ENCODE results near the gene DHX38.
A peak's percentile ranks its signal among the peaks of the same experiment; 100 is the strongest.

The DHX38 gene

DNA sequence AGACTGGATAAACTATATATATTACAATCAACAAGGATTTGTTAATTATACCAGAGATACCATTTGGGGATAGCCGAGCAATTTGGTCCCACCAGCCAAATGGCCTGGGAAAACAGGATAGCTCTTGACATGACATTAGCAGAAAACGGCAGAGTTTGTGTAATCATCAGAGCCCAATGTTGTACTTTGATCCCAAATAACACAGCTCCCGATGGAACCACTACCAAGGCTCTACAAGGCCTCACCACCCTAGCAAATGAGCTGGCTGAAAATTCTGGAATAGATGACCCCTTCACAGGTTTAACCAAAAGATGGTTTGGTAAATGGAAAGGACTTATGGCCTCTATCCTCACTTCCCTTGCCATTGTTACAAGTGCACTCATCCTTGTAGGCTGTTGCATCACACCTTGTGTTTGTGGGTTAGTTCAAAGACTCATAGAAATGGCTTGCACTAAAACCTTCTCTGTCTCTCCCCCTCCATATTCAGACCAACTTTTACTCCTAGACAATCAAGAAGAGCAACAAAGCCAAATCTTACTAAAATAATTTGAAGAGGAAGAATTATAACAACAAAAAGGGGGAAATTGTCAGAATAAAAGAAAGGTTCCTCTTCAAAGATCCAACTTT lies 9.8 kb upstream of the DHX38 start:
- no peak for DNase-seq (ENCODE audit: low spot score)

DNA sequence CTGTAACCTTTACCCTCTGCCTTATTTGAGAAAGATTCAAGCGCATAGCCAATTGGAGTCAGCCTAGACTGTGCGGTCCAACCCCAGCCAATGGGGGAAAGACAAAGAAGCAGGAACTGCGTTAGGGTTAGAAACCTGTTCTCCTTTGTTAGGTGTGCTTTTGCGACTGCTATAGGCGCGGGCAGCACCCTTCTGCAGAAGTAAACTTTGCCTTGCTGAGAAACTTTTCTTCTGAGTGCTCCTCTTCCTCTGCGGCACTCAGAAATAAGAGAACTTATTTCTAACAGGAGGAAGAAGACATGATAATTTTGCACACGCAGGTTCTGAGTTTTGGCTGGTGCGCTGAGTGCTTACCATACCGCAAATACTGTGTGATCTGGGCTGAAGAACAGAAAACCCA lies 9.2 kb upstream of the DHX38 start:
- DNase-seq (ENCODE audit: low spot score) = no peak

DNA sequence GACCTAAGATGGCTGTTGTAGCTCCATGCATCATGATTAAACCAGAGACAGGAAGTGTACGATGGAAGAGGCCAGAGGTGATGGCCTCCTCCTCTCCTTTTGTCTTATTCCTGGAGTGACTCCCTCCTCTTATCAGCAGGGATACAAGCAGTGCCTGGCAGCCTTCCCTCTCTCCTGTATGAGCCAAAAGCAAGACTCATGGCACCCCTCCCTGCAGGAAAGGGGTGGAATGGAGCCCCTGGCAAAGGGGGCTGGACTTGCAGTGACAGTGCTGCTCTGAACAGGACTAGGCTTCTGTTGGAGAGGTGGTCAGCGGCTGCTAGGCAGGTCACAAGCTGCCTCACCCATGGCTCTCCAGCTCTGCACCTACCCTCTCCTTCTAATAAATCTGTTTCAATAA lies 8.6 kb upstream of the DHX38 start:
- no peak for DNase-seq (ENCODE audit: low spot score)

DNA sequence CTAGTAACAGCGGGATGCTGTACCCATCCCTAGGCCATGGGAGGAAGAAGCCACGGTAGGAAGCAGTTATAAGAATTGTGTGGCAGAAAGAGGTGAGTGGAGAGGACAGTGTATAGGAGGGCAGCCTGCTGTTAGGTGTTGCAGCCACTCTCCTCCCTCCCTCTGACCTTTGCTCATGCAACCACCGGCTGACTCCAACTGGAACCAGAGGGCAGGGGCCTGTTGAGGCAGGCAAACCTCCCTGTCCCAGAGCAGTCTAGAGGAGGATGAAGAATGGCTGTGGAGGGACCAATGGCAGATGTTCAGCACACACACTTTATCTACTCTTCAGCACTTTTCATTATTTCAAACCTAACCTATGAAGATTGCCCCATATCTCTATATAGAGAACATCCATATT lies 2.4 kb upstream of the DHX38 start:
- no peak for DNase-seq (ENCODE audit: low spot score)

DNA sequence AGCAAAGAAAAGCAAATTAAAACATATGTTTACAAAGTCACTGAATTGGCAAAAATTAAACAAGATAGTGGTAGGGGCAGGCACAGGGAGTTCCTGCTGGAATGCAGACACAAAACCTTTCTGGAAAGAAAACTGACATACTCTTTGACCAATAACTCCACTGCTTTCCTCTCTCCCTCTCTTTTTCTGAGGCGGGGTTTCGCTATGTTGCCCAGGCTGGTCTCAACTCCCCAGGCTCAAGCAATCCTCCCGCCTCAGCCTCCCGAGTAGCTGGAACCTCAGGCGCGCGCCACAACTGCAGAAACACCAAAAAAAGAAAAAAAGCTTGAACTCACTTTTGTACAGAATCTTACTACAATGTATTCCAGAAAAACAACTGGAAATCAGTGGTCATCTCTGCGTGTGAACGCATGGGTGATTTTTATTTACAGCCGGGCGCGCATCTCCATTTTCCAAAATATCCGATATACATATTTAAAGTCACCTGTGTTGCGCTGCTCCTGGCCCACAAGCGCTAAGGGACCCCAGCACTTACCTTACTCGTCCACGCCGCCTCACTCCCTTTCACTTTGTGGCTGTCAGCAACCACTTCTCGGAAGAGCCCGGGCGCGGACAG lies 707 bp upstream of the DHX38 start:
- DNase-seq (ENCODE audit: low spot score) = peak; percentile 51

DNA sequence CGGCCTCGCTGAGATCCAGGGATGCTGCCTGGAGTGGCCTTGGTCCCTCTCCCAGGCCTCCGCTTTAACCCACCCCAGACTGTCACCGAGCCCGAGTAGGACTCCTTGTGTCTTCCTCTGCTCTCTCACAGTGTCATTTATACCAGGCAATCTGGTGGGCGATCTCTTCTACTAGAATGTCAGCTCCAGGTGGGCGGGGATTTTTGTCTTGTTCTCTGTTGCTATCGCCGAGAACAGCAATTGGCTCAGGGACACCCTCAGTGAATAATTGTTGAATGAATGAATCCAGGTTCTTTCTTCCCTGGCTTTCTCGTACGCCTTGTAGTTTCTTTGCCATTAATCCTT lies 591 bp downstream of the DHX38 start:
- DNase-seq (ENCODE audit: low spot score) = no peak

DNA sequence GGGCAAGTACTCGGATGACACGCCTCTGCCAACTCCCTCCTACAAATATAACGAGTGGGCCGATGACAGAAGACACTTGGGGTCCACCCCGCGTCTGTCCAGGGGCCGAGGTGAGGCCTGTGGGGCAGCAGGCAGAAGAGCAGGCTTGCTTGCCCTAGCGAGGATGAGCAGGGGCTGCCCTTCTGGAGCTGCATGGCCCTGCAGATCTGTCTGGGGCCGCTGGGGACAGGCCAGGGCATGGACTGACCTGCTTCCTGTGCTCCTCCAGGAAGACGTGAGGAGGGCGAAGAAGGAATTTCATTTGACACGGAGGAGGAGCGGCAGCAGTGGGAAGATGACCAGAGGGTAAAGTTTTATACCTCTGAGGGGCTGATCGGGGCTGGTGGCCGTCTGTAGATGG lies 5.3 kb downstream of the DHX38 start:
- DNase-seq (ENCODE audit: low spot score) = no peak

DNA sequence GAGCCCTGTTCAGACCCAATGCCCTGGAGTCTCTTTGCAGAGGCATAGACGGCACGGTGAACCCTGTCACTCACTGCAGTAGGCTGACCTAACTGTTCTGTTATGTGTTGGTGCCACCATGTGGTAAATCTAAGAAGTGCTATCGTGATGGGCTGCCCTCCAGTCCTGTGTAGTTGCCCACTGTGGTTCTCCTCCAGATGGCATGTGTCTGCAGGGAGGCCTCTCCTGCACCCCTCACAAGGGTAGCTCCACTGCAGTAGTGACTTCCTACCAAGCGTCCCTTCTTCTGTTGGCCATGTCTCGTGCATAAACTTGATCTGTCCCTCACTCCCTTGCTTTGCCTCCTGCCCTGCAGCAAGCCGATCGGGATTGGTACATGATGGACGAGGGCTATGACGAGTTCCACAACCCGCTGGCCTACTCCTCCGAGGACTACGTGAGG lies 5.8 kb downstream of the DHX38 start:
- DNase-seq (ENCODE audit: low spot score) = peak; percentile 59

DNA sequence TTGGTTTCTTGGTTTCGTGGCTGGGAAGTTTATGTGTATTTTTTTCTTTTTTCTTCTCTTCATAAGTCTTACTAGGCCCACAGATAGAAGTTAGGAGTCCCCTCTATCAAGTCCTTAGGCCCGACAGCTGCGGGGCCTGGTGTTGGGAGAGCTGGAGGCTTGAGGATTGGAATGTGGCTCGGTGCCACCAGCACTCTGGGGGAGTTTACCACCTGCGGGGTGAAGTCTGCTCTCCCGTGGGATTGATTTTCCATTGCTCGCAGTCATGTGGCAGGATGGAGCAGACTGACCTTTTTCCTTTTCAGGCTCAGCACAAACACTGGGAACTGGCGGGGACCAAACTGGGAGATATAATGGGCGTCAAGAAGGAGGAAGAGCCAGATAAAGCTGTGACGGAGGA lies 7.5 kb downstream of the DHX38 start:
- DNase-seq (ENCODE audit: low spot score) = no peak

DNA sequence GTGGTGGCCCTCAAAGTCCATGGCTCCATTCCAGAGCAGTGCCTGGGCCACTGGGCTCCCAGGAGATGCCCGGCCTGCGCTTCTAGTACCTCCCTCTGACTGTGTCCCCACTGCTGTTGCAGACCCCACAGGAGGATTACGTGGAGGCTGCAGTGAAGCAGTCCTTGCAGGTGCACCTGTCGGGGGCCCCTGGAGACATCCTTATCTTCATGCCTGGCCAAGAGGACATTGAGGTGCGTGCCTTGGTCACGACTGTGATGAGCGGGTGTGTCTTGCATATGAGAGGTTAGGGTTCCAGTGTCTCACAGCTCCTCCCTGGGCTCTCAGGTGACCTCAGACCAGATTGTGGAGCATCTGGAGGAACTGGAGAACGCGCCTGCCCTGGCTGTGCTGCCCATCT lies 11.3 kb downstream of the DHX38 start:
- no peak for DNase-seq (ENCODE audit: low spot score)

DNA sequence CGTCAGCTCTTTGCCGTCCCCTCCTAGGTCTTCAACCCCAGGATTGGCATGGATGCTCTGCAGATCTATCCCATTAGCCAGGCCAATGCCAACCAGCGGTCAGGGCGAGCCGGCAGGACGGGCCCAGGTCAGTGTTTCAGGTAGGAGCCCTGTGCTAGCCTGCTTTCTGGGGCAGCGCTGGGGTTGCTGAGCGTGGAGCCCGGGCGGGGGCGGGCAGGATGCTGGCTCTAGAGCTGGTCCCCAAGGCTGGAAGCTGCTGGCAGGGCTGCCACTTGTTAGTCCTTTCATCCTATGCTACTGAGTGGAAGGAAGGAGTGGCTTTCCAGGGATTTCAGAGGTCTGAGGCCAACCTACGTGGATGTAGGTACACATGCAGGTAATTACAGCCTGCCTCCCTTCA lies 12.3 kb downstream of the DHX38 start:
- DNase-seq (ENCODE audit: low spot score) = no peak

DNA sequence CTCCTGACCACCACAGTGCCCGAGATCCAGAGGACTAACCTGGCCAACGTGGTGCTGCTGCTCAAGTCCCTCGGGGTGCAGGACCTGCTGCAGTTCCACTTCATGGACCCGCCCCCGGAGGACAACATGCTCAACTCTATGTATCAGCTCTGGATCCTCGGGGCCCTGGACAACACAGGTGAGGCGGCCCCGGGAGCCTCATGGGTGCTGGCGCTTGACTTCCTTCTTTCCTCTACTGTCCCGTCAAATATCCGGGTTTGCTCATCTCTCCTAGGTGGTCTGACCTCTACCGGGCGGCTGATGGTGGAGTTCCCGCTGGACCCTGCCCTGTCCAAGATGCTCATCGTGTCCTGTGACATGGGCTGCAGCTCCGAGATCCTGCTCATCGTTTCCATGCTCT lies 13.7 kb downstream of the DHX38 start:
- DNase-seq (ENCODE audit: low spot score) = no peak

DNA sequence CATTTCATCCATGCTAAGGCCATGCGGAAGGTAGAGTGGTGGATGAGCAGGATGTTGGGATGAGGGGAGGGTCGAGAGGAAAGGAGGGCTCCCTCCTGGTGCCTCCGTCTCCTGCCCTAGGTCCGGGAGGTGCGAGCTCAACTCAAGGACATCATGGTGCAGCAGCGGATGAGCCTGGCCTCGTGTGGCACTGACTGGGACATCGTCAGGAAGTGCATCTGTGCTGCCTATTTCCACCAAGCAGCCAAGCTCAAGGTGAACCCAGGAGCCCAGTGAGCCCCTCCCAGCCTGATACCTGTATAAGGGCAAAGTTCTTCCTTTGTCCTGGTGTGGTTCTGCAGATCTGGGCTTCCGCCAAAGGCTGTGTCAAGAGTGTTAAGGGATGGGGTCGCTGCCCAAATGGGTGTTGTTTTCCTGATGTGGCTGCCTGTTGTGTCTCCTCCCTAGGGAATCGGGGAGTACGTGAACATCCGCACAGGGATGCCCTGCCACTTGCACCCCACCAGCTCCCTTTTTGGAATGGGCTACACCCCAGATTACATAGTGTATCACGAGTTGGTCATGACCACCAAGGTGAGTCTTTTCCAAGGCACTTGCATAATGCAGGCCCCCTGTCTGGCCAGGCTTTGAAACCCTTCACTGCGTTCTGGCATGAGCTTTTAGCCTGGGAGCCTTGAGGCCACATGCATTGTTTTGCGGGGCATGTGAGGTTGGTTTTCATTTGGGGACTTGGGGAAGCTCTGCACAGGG lies 14.9 kb downstream of the DHX38 start:
- DNase-seq (ENCODE audit: low spot score) = no peak

DNA sequence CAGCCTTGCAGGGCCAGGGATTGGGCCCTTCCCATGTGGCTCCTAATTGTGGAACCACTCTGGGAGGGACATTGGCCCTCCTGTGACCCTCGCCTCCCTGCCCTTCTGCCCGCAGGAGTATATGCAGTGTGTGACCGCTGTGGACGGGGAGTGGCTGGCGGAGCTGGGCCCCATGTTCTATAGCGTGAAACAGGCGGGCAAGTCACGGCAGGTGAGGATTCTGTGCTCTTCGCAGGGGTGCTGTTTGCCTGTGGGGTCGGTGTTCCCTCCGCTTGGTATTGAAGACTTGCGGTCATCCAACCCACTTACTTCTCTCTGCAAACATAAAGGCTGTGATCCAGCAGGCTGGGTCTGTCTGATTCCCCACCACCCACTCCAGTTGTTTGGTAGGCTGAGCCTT lies 15.7 kb downstream of the DHX38 start:
- DNase-seq (ENCODE audit: low spot score) = no peak

DNA sequence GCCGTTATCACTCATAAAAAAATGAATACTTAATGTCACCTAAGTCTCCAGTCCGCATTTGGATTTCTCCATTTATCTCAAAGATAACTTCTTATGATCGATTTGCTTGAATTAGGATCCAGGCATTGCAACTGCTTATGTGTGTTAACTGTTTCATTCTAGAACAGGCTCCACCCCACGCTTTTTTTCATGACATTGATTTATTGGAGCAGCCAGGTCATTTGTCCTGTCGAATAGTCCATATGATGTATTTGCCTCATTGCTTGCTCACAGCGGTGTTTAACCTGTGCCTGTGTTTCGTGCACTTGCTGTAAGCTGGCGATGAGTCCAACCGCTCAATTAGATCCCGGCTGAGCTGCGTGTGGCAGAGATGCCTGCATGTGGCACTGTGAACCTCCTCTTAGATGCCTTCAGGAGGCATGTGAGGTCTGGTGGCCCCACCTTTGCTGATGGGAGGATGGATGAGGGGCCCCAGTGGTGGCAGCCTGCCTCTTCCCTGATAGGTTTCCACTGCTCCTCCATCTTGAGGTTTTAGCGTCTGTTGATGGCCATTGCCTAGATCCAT lies 16.4 kb downstream of the DHX38 start:
- DNase-seq (ENCODE audit: low spot score) = no peak

DNA sequence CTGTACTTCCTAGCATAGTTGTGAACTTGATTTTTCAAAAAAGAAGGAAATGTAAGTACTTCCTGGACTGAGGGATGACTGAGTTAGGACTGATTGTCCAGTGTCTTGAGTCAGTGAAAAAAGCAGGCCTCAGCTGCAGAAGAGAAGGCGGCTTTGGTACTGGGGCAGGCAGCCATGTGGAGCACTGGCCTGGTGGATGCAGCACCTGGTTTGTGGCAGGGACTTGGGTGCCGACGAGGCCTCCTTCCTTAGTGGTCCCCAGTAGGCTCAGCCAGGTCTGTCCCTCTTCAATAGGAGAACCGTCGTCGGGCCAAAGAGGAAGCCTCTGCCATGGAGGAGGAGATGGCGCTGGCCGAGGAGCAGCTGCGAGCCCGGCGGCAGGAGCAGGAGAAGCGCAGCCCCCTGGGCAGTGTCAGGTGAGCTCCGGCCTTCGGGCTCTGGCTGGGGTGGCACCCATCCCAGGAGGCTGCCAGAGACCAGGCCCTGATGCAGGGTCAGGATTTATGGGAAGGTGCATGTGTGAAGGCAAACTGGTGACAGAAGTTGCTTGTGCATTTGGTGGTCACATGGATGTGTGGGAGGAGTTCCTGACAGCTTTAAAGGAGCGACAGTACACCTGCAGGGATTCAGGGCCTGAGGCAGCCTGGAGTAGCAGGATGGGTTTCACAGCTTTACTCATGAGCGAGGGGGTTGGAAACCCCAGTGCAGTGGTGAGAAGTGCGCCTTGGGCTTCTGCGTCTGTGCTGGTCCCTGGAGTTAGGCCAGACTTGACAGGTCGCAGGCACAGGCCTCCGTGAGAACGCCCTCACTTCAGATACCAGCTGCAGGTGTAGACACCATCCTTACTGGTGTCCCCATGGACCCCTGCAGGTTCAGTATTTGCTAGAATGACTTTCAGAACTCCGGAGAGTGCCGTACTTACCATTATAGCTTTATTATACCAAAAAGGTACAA lies 17.3 kb downstream of the DHX38 start:
- no peak for DNase-seq (ENCODE audit: low spot score)

DNA sequence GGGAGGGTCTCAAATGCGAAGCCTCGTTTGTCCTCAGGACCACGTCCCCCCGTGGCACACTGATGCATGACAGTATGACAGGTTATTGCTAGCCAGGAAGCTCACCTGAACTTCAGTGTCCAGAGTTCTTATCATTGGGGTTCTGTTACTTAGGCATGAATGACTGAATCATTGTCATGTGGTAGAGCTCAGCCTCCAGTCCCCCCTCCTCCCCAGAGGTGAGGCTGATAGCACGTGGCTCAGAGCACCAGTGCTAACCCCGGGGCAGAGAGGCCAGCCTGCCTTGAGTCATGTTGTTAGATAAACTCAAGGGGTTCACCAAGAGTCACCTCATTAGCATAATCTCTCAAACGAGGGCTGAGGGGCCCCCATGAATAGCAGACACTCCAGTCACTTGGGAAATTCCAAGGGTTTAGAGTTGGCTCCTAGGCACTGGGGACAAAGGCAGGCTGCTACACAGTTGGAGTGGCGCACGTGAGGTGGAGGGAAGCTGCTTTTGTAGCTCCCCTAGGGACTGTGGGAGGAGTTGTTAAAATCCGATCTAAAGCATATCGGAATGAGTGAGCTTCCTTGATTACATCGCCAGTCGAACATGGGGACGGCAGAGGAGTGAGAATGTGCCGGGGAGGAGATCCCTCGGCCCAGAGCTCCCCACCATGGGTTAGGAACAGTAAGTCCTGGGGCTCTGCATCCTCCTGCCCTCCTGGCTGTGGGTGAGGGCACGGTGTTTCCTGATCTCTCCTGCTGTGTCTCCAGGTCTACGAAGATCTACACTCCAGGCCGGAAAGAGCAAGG lies 18.2 kb downstream of the DHX38 start:
- no peak for DNase-seq (ENCODE audit: low spot score)

DNA sequence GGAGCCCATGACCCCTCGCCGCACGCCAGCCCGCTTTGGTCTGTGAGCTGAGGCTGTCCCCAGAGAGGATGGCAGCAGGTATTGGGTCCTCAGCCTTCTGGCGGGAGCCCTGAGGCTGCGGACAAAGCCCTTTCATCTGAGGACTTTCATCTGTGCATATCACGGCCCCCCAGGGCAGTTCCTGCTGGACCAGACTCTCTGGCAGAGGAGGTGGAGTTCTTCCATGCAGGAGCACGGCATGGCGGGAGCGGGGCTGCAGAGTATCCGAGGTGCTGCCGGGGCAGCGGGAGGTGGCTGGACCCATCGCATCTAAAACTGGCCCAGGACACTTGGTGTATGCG lies 18.8 kb downstream of the DHX38 start:
- DNase-seq (ENCODE audit: low spot score) = no peak

DNA sequence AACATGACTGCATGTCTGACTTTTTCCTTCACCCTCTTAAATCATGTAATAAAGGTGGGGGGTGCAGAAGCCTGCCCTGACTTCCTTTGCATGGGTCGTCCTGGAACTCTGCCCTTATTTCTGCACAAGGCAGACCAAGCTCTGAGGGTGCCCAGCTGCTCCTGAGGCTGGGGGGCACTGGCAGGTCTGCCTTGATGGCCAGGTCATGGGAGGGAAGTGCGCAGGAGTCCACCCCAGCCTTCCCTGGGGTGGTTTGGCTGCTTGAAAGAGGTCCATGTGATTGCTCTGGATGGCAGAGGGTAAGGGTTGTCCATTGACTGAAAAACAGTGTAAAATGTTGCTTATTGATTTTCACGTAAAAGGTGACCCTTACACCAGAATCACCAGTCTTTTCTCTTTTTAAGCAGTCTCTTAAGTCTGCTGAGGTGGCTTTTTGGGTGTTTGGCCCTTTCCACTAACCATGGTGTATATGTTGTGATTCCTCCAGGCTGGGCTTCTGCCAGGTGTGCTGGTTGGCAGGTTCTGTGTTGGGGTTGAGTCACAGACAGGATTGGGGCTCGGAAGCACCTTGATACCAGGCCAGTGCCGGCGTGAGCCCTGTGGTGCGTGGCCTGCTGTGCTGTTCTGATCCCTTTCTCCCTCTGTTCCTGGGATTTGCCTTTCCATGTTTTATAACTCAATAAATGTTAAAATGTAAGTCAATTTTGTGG lies 19.4 kb downstream of the DHX38 start:
- DNase-seq (ENCODE audit: low spot score) = no peak

DNA sequence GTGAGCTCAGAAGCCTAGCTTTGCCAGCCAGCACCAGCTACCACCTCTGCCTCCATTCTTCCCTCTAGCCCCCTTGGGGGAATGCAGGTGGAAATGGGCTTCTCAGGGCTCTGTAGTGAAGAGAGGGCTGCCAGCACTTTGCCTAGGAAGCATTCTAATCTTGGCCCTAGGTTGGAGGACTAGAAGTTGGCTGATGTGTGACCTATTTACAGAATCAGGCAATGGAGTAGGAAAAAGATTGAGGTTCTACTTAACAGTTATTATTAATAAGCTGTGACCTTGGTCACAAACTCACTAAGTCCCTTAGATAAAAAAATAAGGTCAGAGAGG lies 19.9 kb downstream of the DHX38 start:
- no peak for DNase-seq (ENCODE audit: low spot score)

DNA sequence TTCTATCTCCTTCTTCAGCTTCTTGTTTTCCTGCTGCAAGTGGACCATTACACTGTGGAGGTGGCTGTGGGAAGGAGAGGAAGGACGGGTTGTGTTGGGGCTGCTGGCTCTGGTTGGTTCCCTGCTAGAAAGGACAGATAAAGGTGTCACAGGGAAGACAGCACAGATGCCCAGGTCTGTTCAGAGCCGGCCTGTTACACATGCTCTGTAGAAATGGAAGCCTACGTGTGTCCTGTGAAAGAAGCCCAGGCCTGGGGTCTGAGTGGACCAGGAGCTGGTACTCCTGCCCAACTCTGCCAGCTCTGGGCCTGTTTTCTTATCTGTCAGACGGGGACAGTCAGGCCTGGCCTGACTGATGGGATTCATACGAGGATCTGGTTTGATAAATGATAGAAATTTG lies 26.4 kb downstream of the DHX38 start:
- DNase-seq (ENCODE audit: low spot score) = no peak
